ENCODE results near the gene TECR.

DNA sequence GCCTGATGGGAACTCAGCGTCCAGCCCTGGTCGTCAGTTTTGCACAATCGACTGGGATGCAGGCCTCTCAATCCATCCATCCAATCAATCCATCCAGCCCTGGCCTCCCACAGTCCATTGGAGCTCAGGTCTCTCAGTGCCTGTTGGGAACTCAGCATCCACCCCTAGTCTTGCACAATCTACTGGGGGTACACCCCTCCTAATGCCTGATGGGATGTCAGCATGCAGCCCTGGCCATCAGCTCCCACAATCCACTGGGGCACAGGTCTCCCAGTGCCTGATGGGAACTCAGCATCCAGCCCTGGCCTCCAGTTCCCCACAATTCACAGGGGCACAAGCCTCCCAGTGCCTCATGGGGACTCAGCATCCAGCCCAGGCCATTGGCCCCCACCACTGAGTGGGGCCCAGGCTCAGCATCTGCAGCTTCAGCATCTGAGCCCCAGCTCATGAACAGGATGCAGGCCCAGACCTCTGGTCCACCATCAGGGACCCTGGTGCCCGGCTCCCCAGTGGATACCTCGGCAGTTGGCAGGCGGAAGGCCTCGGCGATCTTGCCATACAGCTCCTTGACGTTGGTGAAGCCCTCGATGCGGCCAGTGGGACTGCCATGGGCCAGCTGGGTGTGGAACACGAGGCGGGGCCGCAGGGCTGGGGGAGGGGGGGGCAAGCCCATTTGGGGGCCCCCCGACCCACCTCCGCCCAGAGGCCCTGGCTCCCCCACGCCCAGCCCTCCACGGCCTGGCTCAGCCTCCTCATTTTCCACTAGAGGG is 47.0 kb upstream of the TECR start:
- TF ChIP-seq EZH2 (IDR thresholded peaks at IDR 0.05; ENCODE audit: low read depth): no peak
- TF ChIP-seq, protein P1, sequence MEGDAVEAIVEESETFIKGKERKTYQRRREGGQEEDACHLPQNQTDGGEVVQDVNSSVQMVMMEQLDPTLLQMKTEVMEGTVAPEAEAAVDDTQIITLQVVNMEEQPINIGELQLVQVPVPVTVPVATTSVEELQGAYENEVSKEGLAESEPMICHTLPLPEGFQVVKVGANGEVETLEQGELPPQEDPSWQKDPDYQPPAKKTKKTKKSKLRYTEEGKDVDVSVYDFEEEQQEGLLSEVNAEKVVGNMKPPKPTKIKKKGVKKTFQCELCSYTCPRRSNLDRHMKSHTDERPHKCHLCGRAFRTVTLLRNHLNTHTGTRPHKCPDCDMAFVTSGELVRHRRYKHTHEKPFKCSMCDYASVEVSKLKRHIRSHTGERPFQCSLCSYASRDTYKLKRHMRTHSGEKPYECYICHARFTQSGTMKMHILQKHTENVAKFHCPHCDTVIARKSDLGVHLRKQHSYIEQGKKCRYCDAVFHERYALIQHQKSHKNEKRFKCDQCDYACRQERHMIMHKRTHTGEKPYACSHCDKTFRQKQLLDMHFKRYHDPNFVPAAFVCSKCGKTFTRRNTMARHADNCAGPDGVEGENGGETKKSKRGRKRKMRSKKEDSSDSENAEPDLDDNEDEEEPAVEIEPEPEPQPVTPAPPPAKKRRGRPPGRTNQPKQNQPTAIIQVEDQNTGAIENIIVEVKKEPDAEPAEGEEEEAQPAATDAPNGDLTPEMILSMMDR (conservative IDR thresholded peaks at IDR 0.05): no peak
